SIG-M5 (cell line): ENCODE measurements around the gene SPG7.

Source experiments
- DNase-seq: peaks from one replicate; lab custom pipeline; 2025; lab: John Stamatoyannopoulos, UW

SPG7 gene

GRCh38 chr16:89600956-89601355 lies 92.8 kb downstream of the SPG7 start:
- no peak for DNase-seq

- DNase-seq = no peak
Measured at GRCh38 chr16:89601906-89602272, 93.7 kb downstream of the SPG7 start.

- no peak for DNase-seq
Measured at GRCh38 chr16:89602273-89602951, 94.2 kb downstream of the SPG7 start.

- DNase-seq = no peak
Measured at GRCh38 chr16:89602952-89603590, 94.9 kb downstream of the SPG7 start.

- no peak for DNase-seq
Measured at GRCh38 chr16:89604764-89605163, 96.6 kb downstream of the SPG7 start.

- no peak for DNase-seq
Measured at GRCh38 chr16:89605186-89605970, 97.2 kb downstream of the SPG7 start.

GRCh38 chr16:89606006-89606405 lies 97.8 kb downstream of the SPG7 start:
- no peak for DNase-seq
